ENCODE results near the gene PAN2. TPM values are rescaled to one million over a fixed set of nuclear protein-coding genes. Genes with fewer than 3 reads are reported as not detected.

The PAN2 gene
- total and polyA plus RNA-seq, 10 of the 15 experiments (the other 5 are each of a cell fraction or from before 2014, with no cell fraction given) = 14.4 to 61.8 (median 34.9) TPM

GRCh38 chr12:56374726-56375597 lies 41.2 kb upstream of the PAN2 start (continued):
- no peak for TF ChIP-seq CEBPZ (IDR thresholded peaks at IDR 0.05; ENCODE audit: low read depth, low read length)
- no peak for TF ChIP-seq IKZF1 (conservative IDR thresholded peaks at IDR 0.05)
- no peak for TF ChIP-seq DPF2 (IDR thresholded peaks at IDR 0.05)
- no peak for TF ChIP-seq SP1 (IDR thresholded peaks at IDR 0.05; ENCODE audit: low read depth, low read length)
- no peak for TF ChIP-seq RAD51 (IDR thresholded peaks at IDR 0.05)
- no peak for TF ChIP-seq CHD1 (IDR thresholded peaks at IDR 0.05; ENCODE audit: low read depth, low read length)
- no peak for TF ChIP-seq ZNF24 (IDR thresholded peaks at IDR 0.05)
- no peak for TF ChIP-seq ZNF207 (IDR thresholded peaks at IDR 0.05; ENCODE audit: borderline replicate concordance)

GRCh38 chr12:56373515-56373914 lies 39.7 kb upstream of the PAN2 start:
- H3K9me3 ChIP-seq (replicated peaks; ENCODE audit: control insufficient read depth, insufficient read depth, low read length) = no peaks in the 10 kb centered on the region
- FAIRE-seq = no peak
- ATAC-seq = no peak
- ChIA-PET SMC1A (ENCODE audit: uncharacterized antibody, unreplicated experiment) (interaction anchor here (0.6 to 6.2 kb wide), 3 partner anchors 9 to 224 kb away, joined by 3 to 58 read pairs (median 5); partner anchors contain the start of gene STAT2), CTCF (no interaction called here), RAD21 (ENCODE audit: unreplicated experiment) (no interaction called here), POLR2A (interaction anchor here (0.6 to 4.0 kb wide), 3 partner anchors 13 to 67 kb away, joined by 3 to 54 read pairs (median 5); partner anchors contain the start of genes APOF and STAT2)
- H3K36me3 ChIP-seq (ENCODE audit: control insufficient read depth in 2 of 2, insufficient read depth in 2 of 2, low read length in 1 of 2) = no peaks in the 10 kb centered on the region
- no peak overlapping the region for H3K9ac ChIP-seq (ENCODE audit: control insufficient read depth, insufficient read depth, low read length)
- H3K4me2 ChIP-seq (ENCODE audit: control insufficient read depth, insufficient read depth) = no peak overlapping the region
- in situ Hi-C loops (cut with MboI) = no loop called here
- no peak overlapping the region for H2AFZ ChIP-seq (ENCODE audit: control insufficient read depth, low read depth, low read length)
- peaks cover 36% of the 10 kb centered on the region for H3K4me1 ChIP-seq (ENCODE audit: control insufficient read depth, insufficient read depth, low read length)
- H3K79me2 ChIP-seq (ENCODE audit: control insufficient read depth, insufficient read depth, low read length) = no peaks in the 10 kb centered on the region
- intact Hi-C loops (cut with micrococcal nuclease; ENCODE audit: unreplicated experiment) = no loop called here
- H3K4me3 ChIP-seq = no peak overlapping the region
- no peaks in the 10 kb centered on the region for H4K20me1 ChIP-seq (ENCODE audit: control insufficient read depth, insufficient read depth)
- BruUV-seq (replicated peaks) = no TSS peak
- H3K27me3 ChIP-seq (replicated peaks in 1 of 2; ENCODE audit: control insufficient read depth in 2 of 2, insufficient read depth in 2 of 2, low read length in 1 of 2) = no peaks in the 10 kb centered on the region
- 95% methylated on average over 1 of the region's 1 CpG for WGBS (ENCODE audit: insufficient coverage, insufficient replicate concordance, low lambda C conversion rate, missing lambda C conversion rate)
- DNase-seq (ENCODE audit: low read depth, low spot score) = no peak
- no peak overlapping the region for H3K27ac ChIP-seq (ENCODE audit: control insufficient read depth, insufficient read depth)
- TF ChIP-seq SREBF2 (IDR thresholded peaks at IDR 0.05; ENCODE audit: low read length) (no peak), CHD1 (IDR thresholded peaks at IDR 0.05; ENCODE audit: low read depth, low read length) (no peak), HDGF (IDR thresholded peaks at IDR 0.05) (no peak), CHD4 (IDR thresholded peaks at IDR 0.05) (no peak), ATF7 (IDR thresholded peaks at IDR 0.05; ENCODE audit: low read depth) (no peak), REST (IDR thresholded peaks at IDR 0.05; ENCODE audit: low read depth, low read length) (no peak), BCL3 (IDR thresholded peaks at IDR 0.05; ENCODE audit: borderline replicate concordance, insufficient read depth, low read depth, low read length, poor library complexity, severe bottlenecking) (no peak), SP1 (IDR thresholded peaks at IDR 0.05; ENCODE audit: low read depth, low read length) (no peak)
